ENCODE results near the gene TMEM150A.

GRCh38 chr2:85595301-85596025 lies 7.0 kb downstream of the TMEM150A start, which contains the start of gene RNF181:
- TF ChIP-seq, protein P1, sequence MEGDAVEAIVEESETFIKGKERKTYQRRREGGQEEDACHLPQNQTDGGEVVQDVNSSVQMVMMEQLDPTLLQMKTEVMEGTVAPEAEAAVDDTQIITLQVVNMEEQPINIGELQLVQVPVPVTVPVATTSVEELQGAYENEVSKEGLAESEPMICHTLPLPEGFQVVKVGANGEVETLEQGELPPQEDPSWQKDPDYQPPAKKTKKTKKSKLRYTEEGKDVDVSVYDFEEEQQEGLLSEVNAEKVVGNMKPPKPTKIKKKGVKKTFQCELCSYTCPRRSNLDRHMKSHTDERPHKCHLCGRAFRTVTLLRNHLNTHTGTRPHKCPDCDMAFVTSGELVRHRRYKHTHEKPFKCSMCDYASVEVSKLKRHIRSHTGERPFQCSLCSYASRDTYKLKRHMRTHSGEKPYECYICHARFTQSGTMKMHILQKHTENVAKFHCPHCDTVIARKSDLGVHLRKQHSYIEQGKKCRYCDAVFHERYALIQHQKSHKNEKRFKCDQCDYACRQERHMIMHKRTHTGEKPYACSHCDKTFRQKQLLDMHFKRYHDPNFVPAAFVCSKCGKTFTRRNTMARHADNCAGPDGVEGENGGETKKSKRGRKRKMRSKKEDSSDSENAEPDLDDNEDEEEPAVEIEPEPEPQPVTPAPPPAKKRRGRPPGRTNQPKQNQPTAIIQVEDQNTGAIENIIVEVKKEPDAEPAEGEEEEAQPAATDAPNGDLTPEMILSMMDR (IDR thresholded peaks at IDR 0.05) = no peak
- TF ChIP-seq POLR2AphosphoS5 (IDR thresholded peaks at IDR 0.05) = peak; percentile 84 to 93 (median 88)
